HEK293 (cell line): Measurements from ENCODE around the gene SYNJ1.
"Not testable (repeated sequence)": the region's sequence is repeated elsewhere in the genome, so short reads cannot be mapped to it uniquely, and the experiment has no call there.

ENCODE experiments used
- CTCF ChIA-PET: fragments of 350-600 bp; formaldehyde crosslinking; extraction: SDS; loops from one replicate; lab custom pipeline; 2021; ENCODE audit warnings: antibody characterized with exemption; lab: Yijun Ruan, JAX
- POLR2A ChIA-PET: fragments of 300-600 bp; formaldehyde crosslinking; extraction: SDS; loops from one replicate; lab custom pipeline; 2020; ENCODE audit warnings: antibody characterized with exemption, inconsistent platforms; lab: Yijun Ruan, JAX
- H3K27ac ChIP-seq: fragments of 200-500 bp; sonication (Bioruptor generic); 2 replicates; pipeline ENCODE4 v1.5.1; 2014; ENCODE audit warnings: low read depth, low read length, control low read depth, inconsistent platforms; ENCODE audit errors: extremely low read depth
- H3K36me3 ChIP-seq, 2 experiments: fragments of 200-500 bp in 1 of 2; sonication (Bioruptor generic) in 1 of 2; 1 replicate in 1 of 2; 2 replicates in 1 of 2; pipeline ENCODE4 v1.5.1; 2014 to 2017; ENCODE audit warnings: inconsistent platforms in 2 of 2, low read length in 2 of 2; ENCODE audit not compliant: control insufficient read depth in 2 of 2, insufficient read depth in 1 of 2
- H3K4me1 ChIP-seq: fragments of 200-500 bp; sonication (Bioruptor generic); 2 replicates; pipeline ENCODE4 v1.5.1; 2014; ENCODE audit warnings: mild to moderate bottlenecking, low read length, inconsistent platforms; ENCODE audit not compliant: control insufficient read depth, insufficient read depth
- H3K4me3 ChIP-seq: 2 replicates; pipeline ENCODE4 v1.5.1; 2011; ENCODE audit warnings: low read depth, mild to moderate bottlenecking, control low read depth, low read length, moderate library complexity
- H3K9me3 ChIP-seq: fragments of 200-500 bp; sonication (Bioruptor generic); 2 replicates; pipeline ENCODE4 v1.5.1; 2014; ENCODE audit warnings: low read depth, low read length, inconsistent platforms; ENCODE audit not compliant: control insufficient read depth, insufficient read depth
- GFI1B ChIP-seq: fragments of 450-650 bp; formaldehyde crosslinking; IDR thresholded peaks from 2 replicates; pipeline ENCODE4 v1.5.1; 2016; ENCODE audit warnings: missing biosample characterization, missing genetic modification characterization
- KLF8 ChIP-seq: fragments of 450-650 bp; formaldehyde crosslinking; IDR thresholded peaks from 2 replicates; pipeline ENCODE4 v1.5.1; 2016; ENCODE audit warnings: missing biosample characterization, missing genetic modification characterization
- MYNN ChIP-seq: fragments of 450-650 bp; formaldehyde crosslinking; IDR thresholded peaks from 2 replicates; pipeline ENCODE4 v1.5.1; 2016; ENCODE audit warnings: missing biosample characterization, missing genetic modification characterization, borderline replicate concordance
- ZBTB11 ChIP-seq: fragments of 450-650 bp; formaldehyde crosslinking; conservative IDR thresholded peaks from 2 replicates; pipeline ENCODE4 v1.5.1; 2016; ENCODE audit warnings: low read depth, missing biosample characterization, missing genetic modification characterization
- ZNF146 ChIP-seq: fragments of 450-650 bp; formaldehyde crosslinking; IDR thresholded peaks from 2 replicates; pipeline ENCODE4 v1.5.1; 2016; ENCODE audit warnings: missing biosample characterization, missing genetic modification characterization
- ZNF175 ChIP-seq: fragments of 450-650 bp; formaldehyde crosslinking; IDR thresholded peaks from 2 replicates; pipeline ENCODE4 v1.5.1; 2016; ENCODE audit warnings: missing biosample characterization, missing genetic modification characterization
- ZNF214 ChIP-seq: fragments of 450-650 bp; formaldehyde crosslinking; IDR thresholded peaks from 2 replicates; pipeline ENCODE4 v1.5.1; 2017; ENCODE audit warnings: missing biosample characterization, mild to moderate bottlenecking, missing genetic modification characterization, borderline replicate concordance
- ZNF354C ChIP-seq: fragments of 450-650 bp; formaldehyde crosslinking; IDR thresholded peaks from 2 replicates; pipeline ENCODE4 v1.5.1; 2016; ENCODE audit warnings: missing biosample characterization, missing genetic modification characterization, low read depth, borderline replicate concordance
- ZNF530 ChIP-seq: fragments of 450-650 bp; formaldehyde crosslinking; IDR thresholded peaks from 2 replicates; pipeline ENCODE4 v1.5.1; 2016; ENCODE audit warnings: low read depth, missing biosample characterization, missing genetic modification characterization
- ZNF548 ChIP-seq: fragments of 450-650 bp; formaldehyde crosslinking; IDR thresholded peaks from 2 replicates; pipeline ENCODE4 v1.5.1; 2016; ENCODE audit warnings: missing biosample characterization, missing genetic modification characterization
- ZNF580 ChIP-seq: fragments of 450-650 bp; formaldehyde crosslinking; IDR thresholded peaks from 2 replicates; pipeline ENCODE4 v1.5.1; 2016; ENCODE audit warnings: missing biosample characterization, missing genetic modification characterization
- TF ChIP-seq, protein P1 (sequence below): fragments of 450-650 bp; formaldehyde crosslinking; IDR thresholded peaks from 2 replicates; pipeline ENCODE4 v1.5.1; 2016; ENCODE audit warnings: missing biosample characterization, missing genetic modification characterization
- TF ChIP-seq, protein P2 (sequence below): fragments of 450-650 bp; formaldehyde crosslinking; IDR thresholded peaks from 2 replicates; pipeline ENCODE4 v1.5.1; 2016; ENCODE audit warnings: missing biosample characterization, missing genetic modification characterization

SYNJ1 gene

GRCh38 chr21:32626621-32627196 is 101.1 kb downstream of the SYNJ1 start:
- Histone ChIP-seq H3K36me3 (peaks cover 0 to 21% of the 10 kb centered on the region in 2 experiments; a peak in 1 of 3 replicates), H3K27ac (no peak overlapping the region), H3K9me3 (no peaks in the 10 kb centered on the region), H3K4me1 (0 out of 2 replicates have a peak, but pooled peaks cover 3% of the 10 kb centered on the region), H3K4me3 (no peak overlapping the region)
- POLR2A ChIA-PET, result interaction anchor here (1.2 kb wide), 1 partner anchor 14 kb away, joined by 3 read pairs; the partner anchor contains the start of gene CFAP298
- CTCF ChIA-PET, result interaction anchor here (0.6 to 0.8 kb wide), 2 partner anchors 9 to 411 kb away, joined by 3 read pairs; no protein-coding TSS in a partner anchor
- TF ChIP-seq ZBTB11 (tag by site-specific recombination), result no peak
- TF ChIP-seq ZNF580, result peak; percentile 42; the same call in 1 of the 2 replicates
- peak; percentile 78 for TF ChIP-seq ZNF146

GRCh38 chr21:32618218-32618617 is 109.6 kb downstream of the SYNJ1 start:
- CTCF ChIA-PET, POLR2A ChIA-PET: not testable (repeated sequence)

DNA sequence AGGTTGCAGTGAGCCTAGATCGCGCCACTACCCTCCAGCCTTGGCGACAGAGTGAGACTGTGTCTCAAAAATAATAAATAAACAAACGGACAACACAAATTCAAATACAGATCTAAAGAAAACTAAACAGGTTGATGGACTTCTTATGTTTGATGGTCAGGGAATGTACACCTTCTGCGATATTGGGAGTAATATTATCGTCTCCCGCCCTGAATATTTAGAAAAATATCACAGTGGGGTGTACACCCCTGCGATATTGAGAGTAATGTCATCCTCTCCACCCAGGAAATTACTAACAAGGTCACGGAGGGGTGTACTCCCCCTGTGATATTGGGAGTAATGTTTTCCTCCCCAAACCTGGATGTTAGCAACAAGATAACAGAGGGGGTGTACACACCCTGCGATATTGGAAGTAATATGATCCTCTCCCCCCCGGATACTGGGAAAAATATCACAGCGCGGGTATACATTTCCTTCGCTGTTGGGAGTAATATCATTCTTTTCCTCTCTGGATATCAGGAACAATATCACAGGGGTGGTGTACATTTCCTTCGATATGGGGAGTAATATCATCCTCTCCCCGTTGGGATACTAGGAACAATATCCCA is 114.3 kb downstream of the SYNJ1 start:
- TF ChIP-seq ZNF548 (tag by site-specific recombination) (no peak), ZNF354C (tag by site-specific recombination) (no peak)
- TF ChIP-seq, protein P1, sequence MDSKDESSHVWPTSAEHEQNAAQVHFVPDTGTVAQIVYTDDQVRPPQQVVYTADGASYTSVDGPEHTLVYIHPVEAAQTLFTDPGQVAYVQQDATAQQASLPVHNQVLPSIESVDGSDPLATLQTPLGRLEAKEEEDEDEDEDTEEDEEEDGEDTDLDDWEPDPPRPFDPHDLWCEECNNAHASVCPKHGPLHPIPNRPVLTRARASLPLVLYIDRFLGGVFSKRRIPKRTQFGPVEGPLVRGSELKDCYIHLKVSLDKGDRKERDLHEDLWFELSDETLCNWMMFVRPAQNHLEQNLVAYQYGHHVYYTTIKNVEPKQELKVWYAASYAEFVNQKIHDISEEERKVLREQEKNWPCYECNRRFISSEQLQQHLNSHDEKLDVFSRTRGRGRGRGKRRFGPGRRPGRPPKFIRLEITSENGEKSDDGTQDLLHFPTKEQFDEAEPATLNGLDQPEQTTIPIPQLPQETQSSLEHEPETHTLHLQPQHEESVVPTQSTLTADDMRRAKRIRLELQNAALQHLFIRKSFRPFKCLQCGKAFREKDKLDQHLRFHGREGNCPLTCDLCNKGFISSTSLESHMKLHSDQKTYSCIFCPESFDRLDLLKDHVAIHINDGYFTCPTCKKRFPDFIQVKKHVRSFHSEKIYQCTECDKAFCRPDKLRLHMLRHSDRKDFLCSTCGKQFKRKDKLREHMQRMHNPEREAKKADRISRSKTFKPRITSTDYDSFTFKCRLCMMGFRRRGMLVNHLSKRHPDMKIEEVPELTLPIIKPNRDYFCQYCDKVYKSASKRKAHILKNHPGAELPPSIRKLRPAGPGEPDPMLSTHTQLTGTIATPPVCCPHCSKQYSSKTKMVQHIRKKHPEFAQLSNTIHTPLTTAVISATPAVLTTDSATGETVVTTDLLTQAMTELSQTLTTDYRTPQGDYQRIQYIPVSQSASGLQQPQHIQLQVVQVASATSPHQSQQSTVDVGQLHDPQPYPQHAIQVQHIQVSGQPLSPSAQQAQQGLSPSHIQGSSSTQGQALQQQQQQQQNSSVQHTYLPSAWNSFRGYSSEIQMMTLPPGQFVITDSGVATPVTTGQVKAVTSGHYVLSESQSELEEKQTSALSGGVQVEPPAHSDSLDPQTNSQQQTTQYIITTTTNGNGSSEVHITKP (tag by site-specific recombination), result peak; percentile 96
- ChIA-PET CTCF (interaction anchor here (1.0 to 5.5 kb wide), 2 partner anchors 14 to 218 kb away, joined by 4 to 45 read pairs; no protein-coding TSS in a partner anchor), POLR2A (interaction anchor here (1.7 to 2.0 kb wide), 4 partner anchors 12 to 221 kb away, joined by 10 to 23 read pairs (median 14); partner anchors contain the start of genes PAXBP1, SYNJ1 and URB1)
- peaks cover 8 to 18% of the 10 kb centered on the region in 2 experiments for H3K36me3 ChIP-seq
- H3K4me1 ChIP-seq, result no peaks in the 10 kb centered on the region
- no peaks in the 10 kb centered on the region for H3K9me3 ChIP-seq
- H3K27ac ChIP-seq, result no peak overlapping the region; the same call in 1 of the 2 replicates
- peak overlapping the region; percentile 84 for H3K4me3 ChIP-seq

More at GRCh38 chr21:32618218-32618617, 109.6 kb downstream of the SYNJ1 start:
- not testable (repeated sequence) for H3K9me3 ChIP-seq, H3K4me3 ChIP-seq, H3K36me3 ChIP-seq, H3K4me1 ChIP-seq, H3K27ac ChIP-seq

DNA sequence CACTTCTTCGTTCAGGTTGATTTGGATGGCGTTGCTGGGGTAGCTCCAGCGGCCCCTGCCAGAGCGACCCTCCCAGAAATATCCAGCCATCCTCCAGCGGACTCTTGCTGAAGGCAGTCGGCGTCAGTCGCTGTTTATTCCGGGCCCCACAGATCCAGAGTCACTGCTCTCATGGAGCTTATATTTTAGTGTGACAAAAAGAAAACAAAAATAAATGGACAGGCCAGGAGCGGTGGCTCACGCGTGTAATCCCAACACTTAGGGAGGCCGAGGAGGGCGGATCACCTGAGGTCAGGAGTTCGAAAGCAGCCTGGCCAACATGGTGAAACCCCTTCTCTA is 114.8 kb downstream of the SYNJ1 start:
- Histone ChIP-seq H3K4me3 (peak overlapping the region; percentile 84), H3K9me3 (no peaks in the 10 kb centered on the region), H3K4me1 (no peaks in the 10 kb centered on the region), H3K36me3 (peaks cover 14 to 22% of the 10 kb centered on the region in 2 experiments), H3K27ac (peak overlapping the region; percentile 69)
- CTCF ChIA-PET, result interaction anchor here (0.5 to 5.5 kb wide), 6 partner anchors 13 to 691 kb away, joined by 3 to 45 read pairs (median 3); no protein-coding TSS in a partner anchor
- POLR2A ChIA-PET, result interaction anchor here (0.8 to 2.0 kb wide), 9 partner anchors 12 to 336 kb away, joined by 3 to 23 read pairs (median 5); partner anchors contain the start of genes PAXBP1, SYNJ1 and URB1
- no peak for TF ChIP-seq ZNF175
- TF ChIP-seq MYNN, result no peak
- no peak for TF ChIP-seq ZNF214 (tag by site-specific recombination)
- TF ChIP-seq GFI1B, result no peak
- no peak for TF ChIP-seq ZNF530 (tag by site-specific recombination)
- TF ChIP-seq KLF8 (tag by site-specific recombination), result no peak
- TF ChIP-seq, protein P2, sequence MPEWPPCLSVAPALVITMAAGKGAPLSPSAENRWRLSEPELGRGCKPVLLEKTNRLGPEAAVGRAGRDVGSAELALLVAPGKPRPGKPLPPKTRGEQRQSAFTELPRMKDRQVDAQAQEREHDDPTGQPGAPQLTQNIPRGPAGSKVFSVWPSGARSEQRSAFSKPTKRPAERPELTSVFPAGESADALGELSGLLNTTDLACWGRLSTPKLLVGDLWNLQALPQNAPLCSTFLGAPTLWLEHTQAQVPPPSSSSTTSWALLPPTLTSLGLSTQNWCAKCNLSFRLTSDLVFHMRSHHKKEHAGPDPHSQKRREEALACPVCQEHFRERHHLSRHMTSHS (tag by site-specific recombination), result no peak
